OCI-LY7 (cell line): ENCODE measurements around the gene C11orf97. TPM values are rescaled to one million over a fixed set of nuclear protein-coding genes. Genes with fewer than 3 reads are reported as not detected.

Experiments used
- BruUV-seq: library from RNA; stranded (reverse); fragments of 400-500 nt; replicated peaks from 2 replicates; lab custom pipeline; 2021; lab: Mats Ljungman, UMichigan
- CTCF ChIA-PET: fragments of 300-600 bp; sonication (Branson Sonifier 250); formaldehyde crosslinking; loops from one replicate; lab custom pipeline; 2022; ENCODE audit warnings: antibody characterized with exemption; ENCODE audit not compliant: unreplicated experiment; lab: Charles Lee
- POLR2A ChIA-PET: fragments of 300-600 bp; sonication (Branson Sonifier 250); formaldehyde crosslinking; loops from one replicate; lab custom pipeline; 2022; ENCODE audit warnings: antibody characterized with exemption; lab: Charles Lee
- DNase-seq: peaks from one replicate; pipeline ENCODE4 v3.0.0-alpha.2; 2015; ENCODE audit warnings: low spot score
- H2AFZ ChIP-seq: fragments of 200-600 bp; sonication (generic), shearing (Covaris generic); 2 replicates; pipeline ENCODE4 v1.6.1; 2014; ENCODE audit warnings: mild to moderate bottlenecking, antibody characterized with exemption, low read length, moderate library complexity
- H3K27ac ChIP-seq: fragments of 200-600 bp; sonication (generic); 2 replicates; pipeline ENCODE4 v1.5.1; 2014; ENCODE audit warnings: mixed run types, low read depth, mild to moderate bottlenecking, moderate library complexity, low read length, inconsistent platforms; ENCODE audit not compliant: poor library complexity, severe bottlenecking
- H3K36me3 ChIP-seq: fragments of 200-600 bp; sonication (generic); 2 replicates; pipeline ENCODE4 v1.6.1; 2014; ENCODE audit warnings: mild to moderate bottlenecking, antibody characterized with exemption, low read length, moderate library complexity, mixed read lengths; ENCODE audit not compliant: insufficient read depth
- H3K4me1 ChIP-seq: fragments of 200-600 bp; sonication (generic); 2 replicates; pipeline ENCODE4 v1.5.1; 2014; ENCODE audit warnings: mild to moderate bottlenecking, low read length; ENCODE audit not compliant: insufficient read depth, poor library complexity, severe bottlenecking
- H3K4me2 ChIP-seq: fragments of 200-600 bp; sonication (generic); 2 replicates; pipeline ENCODE4 v1.6.1; 2014; ENCODE audit warnings: mild to moderate bottlenecking, low read length
- H3K4me3 ChIP-seq: fragments of 200-600 bp; sonication (generic); 2 replicates; pipeline ENCODE4 v1.5.1; 2014; ENCODE audit warnings: mild to moderate bottlenecking, low read depth, low read length; ENCODE audit not compliant: poor library complexity, severe bottlenecking
- H3K79me2 ChIP-seq: fragments of 200-600 bp; sonication (generic); 2 replicates; pipeline ENCODE4 v1.6.1; 2016; ENCODE audit warnings: low read depth, mild to moderate bottlenecking, low read length, moderate library complexity, mixed read lengths; ENCODE audit not compliant: insufficient read depth
- H3K9me2 ChIP-seq: fragments of 200-600 bp; sonication (generic); 2 replicates; pipeline ENCODE4 v1.6.1; 2016; ENCODE audit warnings: mild to moderate bottlenecking, low read length, mixed read lengths; ENCODE audit not compliant: insufficient read depth
- H3K9me3 ChIP-seq: fragments of 200-600 bp; sonication (generic); 2 replicates; pipeline ENCODE4 v1.6.1; 2014; ENCODE audit warnings: mild to moderate bottlenecking, mixed run types, low read length, mixed read lengths
- H4K20me1 ChIP-seq: fragments of 200-600 bp; sonication (generic); 2 replicates; pipeline ENCODE4 v1.6.1; 2014; ENCODE audit warnings: mild to moderate bottlenecking, antibody characterized with exemption, low read length, moderate library complexity, mixed read lengths; ENCODE audit not compliant: insufficient read depth
- EZH2phosphoT487 ChIP-seq: fragments of 200-600 bp; sonication (generic); IDR thresholded peaks from 2 replicates; pipeline ENCODE4 v1.6.1; 2018; ENCODE audit warnings: low read depth, borderline replicate concordance, mild to moderate bottlenecking, mixed run types, antibody characterized with exemption, low read length, moderate library complexity, mixed read lengths
- intact Hi-C: fragments of 100-400 bp; cut with micrococcal nuclease; formaldehyde crosslinking; loops from one replicate; pipeline ENCODE4 v1.10.0; 2022; ENCODE audit not compliant: unreplicated experiment
- total RNA-seq, 2 experiments: library from RNA; depleted of rRNA in 1 of 2; stranded (reverse); fragments of >200 nt in 1 of 2; shearing (Covaris generic) in 1 of 2; gene quantifications; 2 replicates each; pipeline ENCODE4 v1.2.3, GENCODE V29; 2014 to 2022
- TF ChIP-seq, protein P1 (sequence below): fragments of 200-600 bp; sonication (generic); conservative IDR thresholded peaks from 2 replicates; pipeline ENCODE4 v1.5.1; 2014; ENCODE audit warnings: mild to moderate bottlenecking, antibody characterized with exemption, low read length, moderate library complexity, mixed read lengths

Gene C11orf97
- total RNA-seq, 2 experiments from 2014 or later: not detected

DNA sequence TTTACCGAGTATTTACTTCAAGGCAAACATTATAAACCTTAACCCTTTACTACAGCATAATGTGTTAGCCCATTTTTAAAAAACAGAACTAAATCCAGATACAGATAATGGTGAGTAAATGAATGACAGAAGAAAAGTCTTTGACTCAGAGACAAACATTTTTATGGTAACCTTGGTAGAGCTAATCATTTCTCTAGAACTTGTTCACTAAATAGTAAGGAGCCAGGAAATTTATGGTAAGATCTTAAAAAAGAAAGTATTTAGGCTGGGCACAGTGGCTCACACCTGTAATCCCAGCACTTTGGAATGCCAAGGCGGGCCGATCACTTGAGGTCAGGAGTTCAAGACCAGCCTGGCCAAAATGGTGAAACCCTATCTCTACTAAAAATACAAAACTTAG, 19.9 kb downstream of the C11orf97 start:
- Histone ChIP-seq H3K79me2 (no peaks in the 10 kb centered on the region), H2AFZ (no peak overlapping the region), H3K4me1 (no peaks in the 10 kb centered on the region), H3K9me3 (no peaks in the 10 kb centered on the region), H3K4me3 (no peak overlapping the region), H3K36me3 (no peaks in the 10 kb centered on the region), H3K4me2 (no peak overlapping the region), H3K9me2 (no peaks in the 10 kb centered on the region), H4K20me1 (no peaks in the 10 kb centered on the region), H3K27ac (no peak overlapping the region)
- TF ChIP-seq, protein P1, sequence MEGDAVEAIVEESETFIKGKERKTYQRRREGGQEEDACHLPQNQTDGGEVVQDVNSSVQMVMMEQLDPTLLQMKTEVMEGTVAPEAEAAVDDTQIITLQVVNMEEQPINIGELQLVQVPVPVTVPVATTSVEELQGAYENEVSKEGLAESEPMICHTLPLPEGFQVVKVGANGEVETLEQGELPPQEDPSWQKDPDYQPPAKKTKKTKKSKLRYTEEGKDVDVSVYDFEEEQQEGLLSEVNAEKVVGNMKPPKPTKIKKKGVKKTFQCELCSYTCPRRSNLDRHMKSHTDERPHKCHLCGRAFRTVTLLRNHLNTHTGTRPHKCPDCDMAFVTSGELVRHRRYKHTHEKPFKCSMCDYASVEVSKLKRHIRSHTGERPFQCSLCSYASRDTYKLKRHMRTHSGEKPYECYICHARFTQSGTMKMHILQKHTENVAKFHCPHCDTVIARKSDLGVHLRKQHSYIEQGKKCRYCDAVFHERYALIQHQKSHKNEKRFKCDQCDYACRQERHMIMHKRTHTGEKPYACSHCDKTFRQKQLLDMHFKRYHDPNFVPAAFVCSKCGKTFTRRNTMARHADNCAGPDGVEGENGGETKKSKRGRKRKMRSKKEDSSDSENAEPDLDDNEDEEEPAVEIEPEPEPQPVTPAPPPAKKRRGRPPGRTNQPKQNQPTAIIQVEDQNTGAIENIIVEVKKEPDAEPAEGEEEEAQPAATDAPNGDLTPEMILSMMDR: no peak
- TF ChIP-seq EZH2phosphoT487: no peak
- DNase-seq: no peak
- POLR2A ChIA-PET: interaction anchor here (0.6 kb wide), 2 partner anchors 10 to 150 kb away, joined by 3 read pairs; no protein-coding TSS in a partner anchor
- CTCF ChIA-PET: no interaction called here
- BruUV-seq: no TSS peak
- intact Hi-C loops: no loop called here

DNA sequence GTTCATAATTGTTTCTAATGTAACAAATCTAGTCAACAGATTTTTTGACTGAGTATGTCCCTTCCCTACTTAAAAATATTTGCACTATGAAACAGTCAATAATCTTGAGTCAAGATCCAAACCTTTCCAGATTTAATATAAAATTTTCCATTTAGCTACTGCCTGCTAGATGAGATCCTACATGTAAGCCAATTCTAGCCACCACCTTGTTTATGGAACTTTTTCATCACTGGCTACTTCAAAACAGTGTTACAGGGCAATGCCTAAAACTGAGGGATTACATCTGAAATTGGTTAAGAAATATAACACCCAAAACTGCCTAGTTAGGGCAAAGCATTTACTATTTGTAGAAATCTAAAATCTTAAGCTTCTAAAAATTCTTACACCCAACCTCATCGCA, 20.9 kb downstream of the C11orf97 start:
- intact Hi-C loops: no loop called here
- H3K36me3 ChIP-seq: no peaks in the 10 kb centered on the region
- no peaks in the 10 kb centered on the region for H3K4me1 ChIP-seq
- no peak overlapping the region for H3K4me2 ChIP-seq
- no peaks in the 10 kb centered on the region for H3K9me3 ChIP-seq
- no peaks in the 10 kb centered on the region for H3K79me2 ChIP-seq
- ChIA-PET CTCF (no interaction called here), POLR2A (no interaction called here)
- no peaks in the 10 kb centered on the region for H4K20me1 ChIP-seq
- no peak overlapping the region for H3K4me3 ChIP-seq
- no peak overlapping the region for H2AFZ ChIP-seq
- TF ChIP-seq EZH2phosphoT487: no peak
- TF ChIP-seq, protein P1: no peak
- no peak overlapping the region for H3K27ac ChIP-seq
- DNase-seq: no peak
- BruUV-seq: no TSS peak
- H3K9me2 ChIP-seq: no peaks in the 10 kb centered on the region

DNA sequence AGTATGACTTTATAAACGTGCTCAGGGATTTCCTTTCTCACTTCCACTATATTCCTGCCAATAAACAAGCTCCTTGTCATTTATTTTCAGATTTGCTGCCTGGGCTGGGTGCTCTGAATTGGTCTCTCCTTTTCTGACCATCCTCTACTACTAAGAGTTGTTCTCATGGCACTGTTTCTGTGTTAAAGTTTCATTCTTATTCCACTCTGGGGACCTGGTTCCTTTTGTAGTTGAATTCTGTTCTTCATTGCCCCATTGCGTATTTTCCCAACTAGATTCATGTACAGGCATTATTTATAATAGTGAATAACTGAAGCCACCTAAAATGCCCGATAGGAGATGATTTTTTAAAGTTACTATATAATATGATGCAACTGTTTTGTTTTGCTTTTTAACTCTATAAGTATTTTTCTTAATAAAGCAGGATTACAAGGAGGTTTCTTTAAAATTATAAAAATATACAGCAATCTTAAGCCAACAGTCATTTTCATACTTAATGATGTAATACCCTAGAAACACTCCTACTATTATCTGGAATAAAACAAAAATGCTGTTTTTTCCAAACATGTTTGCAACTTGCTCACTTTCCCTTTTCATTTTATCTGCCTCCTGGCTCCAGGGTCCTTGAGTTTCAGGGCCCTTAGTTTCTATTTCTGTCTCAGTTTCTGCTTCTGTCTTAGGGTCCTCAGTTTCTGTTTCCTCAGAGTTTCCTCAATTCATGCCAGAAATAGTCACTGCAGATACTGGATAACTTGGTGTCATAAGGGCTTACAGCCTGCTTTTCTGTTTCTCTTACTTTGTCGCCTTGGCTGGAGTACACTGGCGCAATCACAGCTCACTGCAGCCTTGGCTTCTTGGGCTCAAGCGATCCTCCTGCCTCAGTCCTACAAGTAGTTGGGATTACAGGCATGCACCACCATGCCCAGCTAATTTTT, 21.7 kb downstream of the C11orf97 start:
- DNase-seq: no peak
- no peaks in the 10 kb centered on the region for H3K36me3 ChIP-seq
- H3K9me2 ChIP-seq: no peaks in the 10 kb centered on the region
- no peak overlapping the region for H2AFZ ChIP-seq
- BruUV-seq: no TSS peak
- H4K20me1 ChIP-seq: no peaks in the 10 kb centered on the region
- H3K9me3 ChIP-seq: no peaks in the 10 kb centered on the region
- ChIA-PET CTCF (no interaction called here), POLR2A (no interaction called here)
- no peak for TF ChIP-seq EZH2phosphoT487
- TF ChIP-seq, protein P1: no peak
- no peaks in the 10 kb centered on the region for H3K79me2 ChIP-seq
- H3K4me3 ChIP-seq: no peak overlapping the region
- intact Hi-C loops: no loop called here
- H3K27ac ChIP-seq: no peak overlapping the region
- no peak overlapping the region for H3K4me2 ChIP-seq
- H3K4me1 ChIP-seq: no peaks in the 10 kb centered on the region
